Measurements from ENCODE around the gene MEIOSIN.

The MEIOSIN gene

GRCh38 chr19:45784096-45784495 is 50.9 kb downstream of the MEIOSIN start:
- no peak for DNase-seq (ENCODE audit: extremely low read depth, low read depth)

DNA sequence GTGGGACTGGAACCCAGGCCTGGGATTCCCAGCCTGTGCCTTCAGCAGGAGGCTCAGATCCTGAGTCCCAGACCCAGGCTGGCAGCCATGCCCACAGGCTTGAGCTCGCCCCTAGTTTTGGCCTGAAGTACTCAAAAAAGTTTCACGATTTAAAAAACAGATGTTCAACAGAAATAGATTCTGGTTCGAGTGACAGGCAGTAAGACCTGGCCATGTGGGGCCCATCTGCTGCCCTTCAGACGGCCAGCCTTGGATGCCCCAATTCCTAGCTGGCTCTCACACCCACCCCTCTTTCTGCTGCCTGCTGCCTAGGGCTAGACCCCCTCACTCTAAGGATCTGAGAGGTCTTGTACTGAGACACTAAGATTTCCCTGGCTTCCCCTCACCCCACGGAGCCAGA is 51.9 kb downstream of the MEIOSIN start:
- no peak for TF ChIP-seq CTCF (IDR thresholded peaks at IDR 0.05; ENCODE audit: low read depth, low read length)
- DNase-seq (ENCODE audit: extremely low read depth, low read depth): no peak

More at GRCh38 chr19:45784096-45784495, 50.9 kb downstream of the MEIOSIN start:
- TF ChIP-seq CTCF (IDR thresholded peaks at IDR 0.05; ENCODE audit: low read depth, low read length): no peak

DNA sequence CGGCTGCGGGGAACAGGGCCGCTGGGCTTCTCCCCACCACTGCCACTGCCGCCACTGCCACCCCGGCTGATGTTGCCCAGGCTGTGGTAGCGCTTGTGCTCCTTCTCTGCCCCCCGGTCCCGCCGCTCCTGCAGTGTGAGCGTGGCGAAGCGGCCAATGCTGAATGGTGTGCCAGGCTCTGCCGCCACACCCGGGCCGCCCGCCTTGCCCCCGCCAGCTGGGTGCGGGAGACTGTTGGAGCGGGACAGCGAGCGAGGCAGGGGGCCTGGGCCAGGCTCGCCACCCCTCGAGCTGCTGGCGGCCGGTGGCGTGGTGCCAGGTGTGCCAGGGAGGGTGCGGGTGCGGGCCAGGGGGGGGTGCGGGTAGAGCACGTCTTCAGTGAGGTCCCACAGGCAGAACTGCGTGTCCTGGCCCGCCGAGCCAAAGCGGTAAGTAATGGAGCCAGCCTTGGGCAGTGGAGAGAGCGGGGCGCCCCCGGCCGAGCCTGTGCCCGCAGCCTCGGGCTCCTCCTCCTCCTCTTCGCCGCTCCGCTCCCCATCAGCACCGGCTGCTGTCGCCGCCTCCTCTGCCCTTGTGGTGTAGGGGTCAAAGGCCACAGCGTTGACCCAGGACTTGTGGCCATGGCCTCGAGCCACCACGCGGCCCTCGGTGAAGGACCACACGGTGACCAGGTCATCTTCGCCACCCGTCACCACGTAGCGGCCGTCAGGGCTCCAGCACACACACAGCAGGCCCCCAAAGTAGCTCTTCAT is 52.7 kb downstream of the MEIOSIN start:
- DNase-seq (ENCODE audit: extremely low read depth, low read depth): no peak

GRCh38 chr19:45786533-45786894 is 53.3 kb downstream of the MEIOSIN start:
- no peak for DNase-seq (ENCODE audit: extremely low read depth, low read depth)
- TF ChIP-seq CTCF (IDR thresholded peaks at IDR 0.05; ENCODE audit: low read depth, low read length): no peak

More for the DNA sequence above, 52.7 kb downstream of the MEIOSIN start:
- no peak for TF ChIP-seq CTCF (IDR thresholded peaks at IDR 0.05; ENCODE audit: low read depth, low read length)

DNA sequence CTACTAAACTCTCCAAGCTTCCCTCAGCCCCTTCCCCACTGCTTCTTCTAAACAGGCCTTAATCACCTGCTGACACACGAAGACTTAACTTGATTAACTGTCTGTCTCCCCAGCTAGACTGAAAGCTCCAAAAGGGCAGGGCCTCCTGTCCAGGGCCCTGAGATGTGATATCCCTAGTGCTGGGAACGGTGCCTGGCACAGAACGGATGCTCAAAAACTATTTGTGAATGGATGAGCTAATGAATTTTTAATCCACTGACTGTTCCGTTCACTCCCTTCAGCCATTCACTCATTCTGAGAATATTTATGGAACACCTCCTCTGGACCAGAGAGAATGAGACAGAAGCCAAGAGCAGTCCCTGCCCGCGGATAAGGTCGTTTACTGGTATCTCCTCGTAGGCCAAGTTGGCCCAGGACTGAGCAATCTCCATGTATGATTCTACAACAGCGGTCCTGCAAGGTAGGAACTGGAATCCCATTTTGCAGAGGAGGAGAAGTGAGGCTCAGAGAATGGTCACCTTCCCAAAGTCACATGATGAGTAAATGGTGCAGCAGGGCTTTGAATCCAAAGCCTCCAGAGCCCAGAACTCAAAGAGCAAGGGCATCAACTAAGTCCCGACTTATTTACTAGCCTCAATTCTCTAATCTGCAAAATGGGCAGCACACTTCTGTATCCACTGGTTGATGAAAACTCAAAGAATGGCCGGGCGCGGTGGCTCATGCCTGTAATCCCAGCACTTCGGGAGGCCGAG is 56.0 kb downstream of the MEIOSIN start:
- no peak for TF ChIP-seq CTCF (IDR thresholded peaks at IDR 0.05; ENCODE audit: low read depth, low read length)
- no peak for DNase-seq (ENCODE audit: extremely low read depth, low read depth)

GRCh38 chr19:45790942-45791341 is 57.7 kb downstream of the MEIOSIN start:
- DNase-seq (ENCODE audit: extremely low read depth, low read depth): no peak

More at GRCh38 chr19:45790942-45791341, 57.7 kb downstream of the MEIOSIN start:
- TF ChIP-seq CTCF (IDR thresholded peaks at IDR 0.05; ENCODE audit: low read depth, low read length): no peak
